ENCODE results near the gene NDUFAF2. TPM values are rescaled to one million over a fixed set of nuclear protein-coding genes. Genes with fewer than 3 reads are reported as not detected.
"Not testable (repeated sequence)": the region's sequence is repeated elsewhere in the genome, so short reads cannot be mapped to it uniquely, and the experiment has no call there.

NDUFAF2 gene
- total RNA-seq, 1 experiment from 2014 or later = 74.3 TPM

GRCh38 chr5:60993425-60993824 lies 48.4 kb downstream of the NDUFAF2 start:
- DNase-seq (ENCODE audit: low spot score) = no peak

DNA sequence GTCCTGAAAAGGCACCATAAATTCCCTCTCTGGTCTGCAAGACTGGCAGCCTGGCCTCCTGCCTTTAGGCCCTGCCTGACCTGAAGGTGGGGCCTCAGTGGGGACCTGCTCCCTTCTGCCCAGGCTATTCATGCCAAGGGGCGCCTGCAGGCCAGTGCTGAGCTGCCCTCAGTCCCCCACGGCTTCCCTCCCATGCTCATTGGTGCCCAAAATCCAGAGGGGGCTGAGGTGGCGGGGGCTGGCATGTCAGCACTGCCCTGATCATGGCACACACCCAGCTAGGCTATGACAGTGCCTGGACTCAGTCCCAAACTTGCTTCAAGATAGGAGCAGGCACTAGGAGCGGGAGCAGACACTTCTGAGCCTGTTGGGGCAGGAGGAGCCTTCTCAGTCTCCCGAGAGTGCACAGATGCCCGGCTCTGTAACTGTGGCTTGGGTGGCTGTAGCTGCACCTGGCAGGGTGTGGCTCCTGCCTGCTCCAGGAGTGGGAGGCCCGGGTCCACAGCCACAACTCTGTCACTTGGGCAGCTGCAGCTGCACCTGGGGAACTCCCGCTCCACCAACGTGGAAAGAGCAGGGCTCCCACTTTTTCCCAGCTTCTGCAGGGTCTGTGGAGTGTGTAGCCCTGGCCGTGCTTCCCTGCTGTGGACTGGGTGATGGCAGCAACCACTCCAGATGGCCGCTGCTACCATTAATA lies 49.0 kb downstream of the NDUFAF2 start:
- no peak for DNase-seq (ENCODE audit: low spot score)

GRCh38 chr5:60996368-60996767 lies 51.4 kb downstream of the NDUFAF2 start:
- no peak for DNase-seq (ENCODE audit: low spot score)

GRCh38 chr5:60997721-60998120 lies 52.7 kb downstream of the NDUFAF2 start:
- no peak for DNase-seq (ENCODE audit: low spot score)

- DNase-seq (ENCODE audit: low spot score) = no peak
Measured at GRCh38 chr5:61000887-61001286, 55.9 kb downstream of the NDUFAF2 start.

DNA sequence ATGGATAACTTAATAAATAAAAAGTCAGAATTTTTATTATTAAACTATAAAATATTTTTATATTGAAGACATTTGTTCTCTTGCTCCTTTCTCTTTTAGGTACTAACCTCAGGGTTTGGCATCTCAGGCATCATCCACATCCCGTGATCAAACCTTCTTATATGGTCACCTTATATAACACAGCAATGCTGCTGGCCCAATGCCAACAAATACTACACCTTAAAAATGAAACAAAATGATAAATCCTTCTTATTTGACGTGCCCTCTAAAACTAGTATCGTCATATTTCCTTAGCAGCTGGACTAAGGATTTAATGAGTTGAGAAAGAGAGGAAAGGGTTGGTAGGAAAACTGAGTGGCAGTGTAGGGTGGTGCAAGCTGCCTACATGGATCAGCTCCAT lies 56.6 kb downstream of the NDUFAF2 start:
- DNase-seq (ENCODE audit: low spot score) = no peak

GRCh38 chr5:61002611-61003355 lies 57.8 kb downstream of the NDUFAF2 start:
- no peak for DNase-seq (ENCODE audit: low spot score)

DNA sequence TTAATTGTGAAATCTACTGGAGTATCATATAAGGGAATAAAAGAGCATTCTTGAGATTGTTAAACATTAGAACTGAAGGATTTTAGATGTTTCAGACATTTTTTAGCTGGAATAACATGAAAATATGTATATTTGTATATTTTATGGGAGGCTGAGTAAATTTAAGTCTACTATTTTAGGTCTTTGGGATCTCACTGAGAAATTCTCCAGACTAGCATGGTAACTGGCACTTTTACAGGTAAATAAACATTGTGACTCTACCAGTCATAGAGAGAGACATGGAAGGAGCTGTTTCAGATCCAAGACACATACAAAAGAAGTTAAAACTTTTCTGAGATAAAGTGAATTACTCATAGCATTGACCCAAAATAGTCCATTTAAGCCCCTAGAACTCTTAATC lies 59.4 kb downstream of the NDUFAF2 start:
- no peak for DNase-seq (ENCODE audit: low spot score)

DNA sequence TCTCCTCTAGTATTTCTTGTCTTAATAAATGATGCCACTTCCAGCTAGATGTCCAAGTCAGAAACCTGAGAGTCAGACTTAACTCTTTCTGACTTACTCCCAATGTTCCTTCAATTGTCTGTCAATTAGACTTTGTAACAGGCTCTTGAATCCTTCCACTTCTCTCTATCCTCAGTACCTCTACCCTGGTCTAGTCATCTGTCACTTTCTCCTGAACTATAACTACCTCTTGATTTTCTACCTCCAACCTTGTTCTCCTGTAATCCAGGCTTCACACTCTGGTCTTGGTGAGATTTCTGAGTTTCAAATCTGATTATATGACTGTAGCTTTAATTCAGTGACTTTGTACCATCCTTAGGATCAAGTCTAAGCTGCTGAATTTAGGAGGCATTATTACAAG lies 64.9 kb downstream of the NDUFAF2 start:
- DNase-seq (ENCODE audit: low spot score) = no peak

DNA sequence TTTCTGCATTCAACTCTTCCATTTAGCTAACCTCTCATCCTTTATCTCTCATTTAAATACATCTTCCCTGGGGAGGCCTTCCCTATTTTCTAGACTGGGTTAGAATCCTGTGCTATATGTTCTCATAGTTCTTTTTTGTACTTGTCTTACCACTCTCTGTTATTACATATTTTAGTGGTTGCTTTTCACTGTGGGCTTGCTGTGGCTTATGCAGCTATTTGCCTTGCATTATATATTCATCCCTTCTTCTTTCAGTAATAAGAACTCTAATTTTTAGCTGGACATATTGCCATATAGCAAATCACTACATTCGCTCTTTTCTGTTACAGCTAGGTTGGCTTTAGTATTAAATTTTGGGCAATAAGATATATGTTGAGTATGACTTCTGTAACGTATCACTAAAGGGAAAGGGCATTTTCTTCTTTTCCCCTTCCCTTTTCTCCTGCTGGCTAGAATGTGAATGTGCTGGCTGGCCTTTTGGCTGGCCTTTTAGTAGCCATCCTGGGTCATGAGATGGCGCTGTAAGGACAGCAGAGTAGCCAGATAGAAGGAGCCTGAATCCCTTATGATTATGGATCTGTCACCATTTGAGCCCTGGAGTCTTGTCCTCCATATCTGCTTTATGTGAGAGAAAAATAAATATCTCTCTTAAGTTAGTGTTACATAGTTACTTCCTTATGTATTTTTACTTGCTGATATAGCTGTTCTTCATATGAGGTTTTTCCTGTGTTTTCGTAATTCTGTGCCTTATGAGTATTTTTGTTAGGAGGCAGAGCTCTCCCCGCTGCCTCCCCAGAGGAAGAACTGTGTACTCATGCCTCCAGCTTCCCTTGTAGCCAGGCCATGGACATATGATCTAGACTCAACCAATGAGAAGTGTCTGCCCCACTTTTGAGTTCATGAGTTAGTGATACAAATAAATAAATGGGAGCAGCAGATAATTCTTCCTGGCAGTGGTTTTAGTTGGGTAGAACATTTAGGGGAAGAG lies 65.8 kb downstream of the NDUFAF2 start:
- peak; percentile 22 for DNase-seq (ENCODE audit: low spot score)

DNA sequence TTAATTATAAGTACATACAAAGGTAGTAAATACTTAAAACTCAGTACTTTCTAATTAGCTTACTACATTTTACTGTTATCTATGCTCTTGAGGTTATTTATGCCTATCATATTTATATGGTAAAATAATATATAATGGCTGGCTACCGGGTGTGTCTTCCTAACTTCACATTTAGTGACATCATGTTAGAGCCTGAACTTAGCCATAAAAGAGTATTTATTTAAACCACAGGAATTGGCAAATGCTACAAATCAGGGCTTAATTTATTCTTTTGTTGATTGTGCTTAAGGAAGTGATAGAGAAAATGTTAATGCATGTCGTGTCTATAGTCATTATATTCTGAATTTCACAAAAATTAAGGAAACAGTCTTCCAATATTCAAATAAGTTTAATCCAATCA lies 73.1 kb downstream of the NDUFAF2 start:
- no peak for DNase-seq (ENCODE audit: low spot score)

GRCh38 chr5:61019642-61020041 lies 74.6 kb downstream of the NDUFAF2 start:
- no peak for DNase-seq (ENCODE audit: low spot score)

GRCh38 chr5:61020415-61020814 lies 75.4 kb downstream of the NDUFAF2 start:
- no peak for DNase-seq (ENCODE audit: low spot score)

GRCh38 chr5:61023131-61023530 lies 78.1 kb downstream of the NDUFAF2 start:
- no peak for DNase-seq (ENCODE audit: low spot score)

DNA sequence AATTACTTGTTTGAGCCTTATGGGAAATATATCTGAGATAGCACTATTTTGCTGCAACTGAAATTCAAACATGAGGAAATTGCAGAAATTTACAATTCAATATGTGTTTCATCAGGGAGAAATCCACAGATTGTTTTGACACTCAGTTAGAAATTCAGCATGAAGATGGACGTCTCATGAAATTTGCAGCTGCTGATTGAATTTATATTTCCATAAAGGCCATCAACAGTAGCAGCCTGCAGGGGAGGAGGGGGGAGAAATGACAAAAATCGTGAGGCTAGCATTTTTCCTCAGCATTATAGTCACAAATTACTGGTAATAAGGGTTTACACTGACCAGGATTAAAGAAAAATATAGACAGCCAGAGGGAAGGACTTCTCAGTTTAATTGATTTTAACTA lies 81.0 kb downstream of the NDUFAF2 start:
- no peak for DNase-seq (ENCODE audit: low spot score)

DNA sequence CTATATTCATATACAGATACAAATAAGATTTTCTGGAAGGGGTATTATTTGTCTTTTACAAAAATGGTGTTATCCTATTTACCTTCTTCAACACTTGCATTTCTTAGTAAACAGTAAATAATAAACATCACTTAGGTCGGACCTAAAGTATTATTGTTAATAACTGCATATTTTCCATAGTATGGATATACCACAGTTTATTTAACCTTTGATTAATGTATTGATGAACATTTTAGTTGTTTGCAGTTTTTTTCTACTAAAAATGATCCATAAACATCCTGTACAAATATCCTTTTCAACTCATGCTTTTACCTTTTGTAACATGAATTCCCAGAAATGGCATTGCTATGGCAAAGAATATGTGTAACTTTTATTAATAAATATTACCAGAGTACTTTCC lies 83.4 kb downstream of the NDUFAF2 start:
- no peak for DNase-seq (ENCODE audit: low spot score)

GRCh38 chr5:61029456-61030162 lies 84.6 kb downstream of the NDUFAF2 start:
- no peak for DNase-seq (ENCODE audit: low spot score)

GRCh38 chr5:61030163-61030482 lies 85.1 kb downstream of the NDUFAF2 start:
- DNase-seq (ENCODE audit: low spot score) = no peak

- not testable (repeated sequence) for DNase-seq (ENCODE audit: low spot score)
Measured at GRCh38 chr5:61031301-61031700, 86.3 kb downstream of the NDUFAF2 start.

DNA sequence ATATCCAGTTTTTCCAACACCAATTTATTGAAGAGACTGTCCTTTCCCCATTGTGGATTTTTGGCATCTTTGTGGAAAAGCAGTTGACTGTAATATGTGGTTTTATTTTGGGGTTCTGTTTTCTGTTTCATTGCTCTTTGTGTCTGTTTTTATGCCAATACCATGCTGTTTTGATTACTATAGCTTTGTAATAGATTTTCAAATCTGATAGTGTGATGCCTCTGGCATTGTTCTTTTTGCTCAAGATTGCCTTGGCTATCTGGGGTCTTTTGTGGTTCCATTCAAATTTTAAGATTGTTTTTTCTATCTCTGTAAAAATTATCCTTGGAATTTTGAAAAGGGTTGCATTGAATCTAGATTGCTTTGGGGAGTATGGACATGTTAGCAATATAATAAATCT lies 99.5 kb downstream of the NDUFAF2 start:
- DNase-seq (ENCODE audit: low spot score) = no peak

- no peak for DNase-seq (ENCODE audit: low spot score)
Measured at GRCh38 chr5:61047346-61047745, 102.3 kb downstream of the NDUFAF2 start.

GRCh38 chr5:61048534-61048933 lies 103.5 kb downstream of the NDUFAF2 start:
- DNase-seq (ENCODE audit: low spot score) = peak; percentile 87

Measured in A172 (cell line).